ENCODE results near the gene WDFY1.

DNA sequence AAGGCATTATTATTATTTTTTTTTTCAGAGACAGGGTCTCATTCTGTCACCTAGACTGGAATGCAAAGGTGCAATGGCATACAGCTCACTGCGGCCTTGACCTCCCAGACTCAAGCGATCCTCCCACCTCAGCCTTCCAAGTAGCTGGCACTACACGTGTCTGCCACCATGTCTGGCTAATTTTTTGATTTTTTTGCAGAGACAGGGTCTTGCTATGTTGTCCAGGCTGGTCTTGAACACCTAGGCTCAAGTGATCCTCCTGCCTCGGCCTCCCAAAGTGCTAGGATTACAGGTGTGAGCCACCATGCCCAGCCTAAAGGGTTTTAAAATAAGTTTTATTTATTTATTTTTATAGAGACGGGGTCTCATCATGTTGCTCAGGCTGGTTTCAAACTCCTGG lies 62.4 kb downstream of the WDFY1 start:
- TF ChIP-seq, protein P1, sequence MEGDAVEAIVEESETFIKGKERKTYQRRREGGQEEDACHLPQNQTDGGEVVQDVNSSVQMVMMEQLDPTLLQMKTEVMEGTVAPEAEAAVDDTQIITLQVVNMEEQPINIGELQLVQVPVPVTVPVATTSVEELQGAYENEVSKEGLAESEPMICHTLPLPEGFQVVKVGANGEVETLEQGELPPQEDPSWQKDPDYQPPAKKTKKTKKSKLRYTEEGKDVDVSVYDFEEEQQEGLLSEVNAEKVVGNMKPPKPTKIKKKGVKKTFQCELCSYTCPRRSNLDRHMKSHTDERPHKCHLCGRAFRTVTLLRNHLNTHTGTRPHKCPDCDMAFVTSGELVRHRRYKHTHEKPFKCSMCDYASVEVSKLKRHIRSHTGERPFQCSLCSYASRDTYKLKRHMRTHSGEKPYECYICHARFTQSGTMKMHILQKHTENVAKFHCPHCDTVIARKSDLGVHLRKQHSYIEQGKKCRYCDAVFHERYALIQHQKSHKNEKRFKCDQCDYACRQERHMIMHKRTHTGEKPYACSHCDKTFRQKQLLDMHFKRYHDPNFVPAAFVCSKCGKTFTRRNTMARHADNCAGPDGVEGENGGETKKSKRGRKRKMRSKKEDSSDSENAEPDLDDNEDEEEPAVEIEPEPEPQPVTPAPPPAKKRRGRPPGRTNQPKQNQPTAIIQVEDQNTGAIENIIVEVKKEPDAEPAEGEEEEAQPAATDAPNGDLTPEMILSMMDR (IDR thresholded peaks at IDR 0.05), result no peak
- no peak for TF ChIP-seq POLR2A (IDR thresholded peaks at IDR 0.05)

Measured in adrenal gland (tissue), 5 donors.